Body of pancreas (tissue), 4 donors: ENCODE data around the gene HMCN2.

Source experiments
- POLR2A ChIP-seq, 3 donors: fragments of 450-650 bp; IDR thresholded peaks; one replicate each; pipeline ENCODE4 v1.6.1; 2016; ENCODE audit warnings: antibody characterized with exemption in 3 of 3, mild to moderate bottlenecking in 2 of 3
- TF ChIP-seq, protein P1 (sequence below), 7 experiments: fragments of 450-650 bp in 4 of 7; fragments of 200-600 bp in 3 of 7; sonication (generic) in 3 of 7; IDR thresholded peaks; one replicate each; pipeline ENCODE4 v1.5.1; 2016 to 2019; ENCODE audit warnings: antibody characterized with exemption in 7 of 7

DNA sequence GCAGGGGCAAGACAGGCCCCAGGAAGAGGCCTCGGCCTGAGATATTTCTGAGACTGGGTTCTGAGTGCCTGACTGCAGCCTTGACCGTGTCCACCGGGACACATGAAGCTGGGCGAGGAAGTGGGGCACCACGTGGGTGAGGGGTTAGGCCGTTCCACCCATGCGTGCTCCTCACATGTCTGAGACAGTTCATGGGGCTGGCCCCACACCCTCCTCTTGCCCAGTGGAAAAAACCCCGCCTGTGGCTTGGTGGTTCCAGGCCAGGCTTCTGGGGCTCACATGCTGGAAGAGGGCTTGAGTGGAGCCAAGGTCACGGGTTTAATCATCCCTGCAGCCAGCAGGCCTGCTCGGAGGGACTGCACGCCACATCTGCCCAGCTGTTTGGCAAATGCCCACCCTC, 11.4 kb downstream of the HMCN2 start:
- TF ChIP-seq, protein P1, sequence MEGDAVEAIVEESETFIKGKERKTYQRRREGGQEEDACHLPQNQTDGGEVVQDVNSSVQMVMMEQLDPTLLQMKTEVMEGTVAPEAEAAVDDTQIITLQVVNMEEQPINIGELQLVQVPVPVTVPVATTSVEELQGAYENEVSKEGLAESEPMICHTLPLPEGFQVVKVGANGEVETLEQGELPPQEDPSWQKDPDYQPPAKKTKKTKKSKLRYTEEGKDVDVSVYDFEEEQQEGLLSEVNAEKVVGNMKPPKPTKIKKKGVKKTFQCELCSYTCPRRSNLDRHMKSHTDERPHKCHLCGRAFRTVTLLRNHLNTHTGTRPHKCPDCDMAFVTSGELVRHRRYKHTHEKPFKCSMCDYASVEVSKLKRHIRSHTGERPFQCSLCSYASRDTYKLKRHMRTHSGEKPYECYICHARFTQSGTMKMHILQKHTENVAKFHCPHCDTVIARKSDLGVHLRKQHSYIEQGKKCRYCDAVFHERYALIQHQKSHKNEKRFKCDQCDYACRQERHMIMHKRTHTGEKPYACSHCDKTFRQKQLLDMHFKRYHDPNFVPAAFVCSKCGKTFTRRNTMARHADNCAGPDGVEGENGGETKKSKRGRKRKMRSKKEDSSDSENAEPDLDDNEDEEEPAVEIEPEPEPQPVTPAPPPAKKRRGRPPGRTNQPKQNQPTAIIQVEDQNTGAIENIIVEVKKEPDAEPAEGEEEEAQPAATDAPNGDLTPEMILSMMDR (IDR thresholded peaks at IDR 0.05) = no peak
- TF ChIP-seq POLR2A (IDR thresholded peaks at IDR 0.05) = no peak
